Measurements from ENCODE around the gene SNX15. TPM values are rescaled to one million over a fixed set of nuclear protein-coding genes. Genes with fewer than 3 reads are reported as not detected.

Gene SNX15
- total and polyA plus RNA-seq, 2 donors (not counting 1 experiment from before 2014, with no cell fraction given): 26.0 to 28.5 TPM

DNA sequence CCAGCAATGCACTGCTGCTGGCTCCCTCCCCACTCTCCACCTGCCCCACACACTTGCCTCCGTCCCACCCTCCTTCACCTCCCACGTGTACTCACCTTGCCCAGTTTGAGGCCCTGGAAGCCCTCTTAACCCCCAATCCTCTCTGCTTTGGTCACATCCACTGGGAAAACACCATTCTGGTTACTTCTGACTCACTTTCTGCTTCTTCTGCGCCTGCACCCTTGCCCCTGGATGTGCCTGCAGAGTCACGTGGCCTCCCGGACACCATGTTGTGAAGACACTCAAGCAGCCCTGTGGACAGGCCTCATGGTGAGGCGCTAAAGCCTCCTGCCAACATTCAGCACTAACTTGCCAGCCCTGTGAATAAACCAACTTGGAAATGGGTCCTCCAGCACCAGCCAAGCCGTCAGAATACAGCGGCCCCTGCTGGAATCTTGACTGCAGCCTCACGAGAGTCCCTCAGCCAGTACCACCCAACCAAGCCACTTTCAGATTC, 33.7 kb downstream of the SNX15 start:
- Histone ChIP-seq H3K79me2 (ENCODE audit: control insufficient read depth, insufficient read depth, low read length) (no peaks in the 10 kb centered on the region), H3K27ac (ENCODE audit: low read length in 2 of 2) (no peak overlapping the region), H3K9me3 (ENCODE audit: control extremely low read depth in 1 of 3, control insufficient read depth in 2 of 3, insufficient read depth in 1 of 3, low read length in 2 of 3) (peaks cover 0 to 3% (median 0%) of the 10 kb centered on the region in 3 donors), H3K27me3 (replicated peaks in 1 of 4; ENCODE audit: control extremely low read depth in 1 of 4, control insufficient read depth in 3 of 4, insufficient read depth in 4 of 4, low read length in 3 of 4) (peaks cover 0 to 2% (median 0%) of the 10 kb centered on the region in 4 experiments), H3K9ac (ENCODE audit: low read length) (no peak overlapping the region), H3K4me2 (replicated peaks; ENCODE audit: low read depth, low read length, poor library complexity, severe bottlenecking) (no peak overlapping the region), H4K20me1 (ENCODE audit: control insufficient read depth, insufficient read depth, low read length, poor library complexity, severe bottlenecking) (no peaks in the 10 kb centered on the region), H2AFZ (ENCODE audit: insufficient read depth, low read depth, low read length, poor library complexity, severe bottlenecking) (no peak overlapping the region), H3K4me1 (ENCODE audit: control insufficient read depth in 2 of 2, insufficient read depth in 2 of 2, low read length in 2 of 2) (no peaks in the 10 kb centered on the region), H3K4me3 (ENCODE audit: control extremely low read depth in 1 of 5, extremely low read depth in 1 of 5, insufficient read depth in 1 of 5, low read depth in 2 of 5, low read length in 4 of 5) (no peak overlapping the region), H3K36me3 (replicated peaks in 1 of 2; ENCODE audit: control extremely low read depth in 1 of 2, control insufficient read depth in 1 of 2, extremely low read depth in 1 of 2, insufficient read depth in 2 of 2, low read length in 1 of 2) (no peaks in the 10 kb centered on the region)
- ChIA-PET CTCF (interaction anchor here (0.7 to 1.1 kb wide), 2 partner anchors 17 to 422 kb away, joined by 3 read pairs; no protein-coding TSS in a partner anchor), POLR2A (no interaction called here)
- ATAC-seq (ENCODE audit: low read depth): no peak
- WGBS (ENCODE audit: insufficient coverage): 91% methylated on average over 7 of the region's 9 CpGs
- Mint-ChIP-seq H3K4me1 (no peaks in the 10 kb centered on the region), H3K4me3 (no peak overlapping the region), H3K27ac (peak overlapping the region; percentile 32), H3K9me3 (ENCODE audit: insufficient read depth) (no peaks in the 10 kb centered on the region), H3K27me3 (no peaks in the 10 kb centered on the region)
- intact Hi-C loops (cut with micrococcal nuclease): no loop called here
- TF ChIP-seq EZH2 (IDR thresholded peaks at IDR 0.05; ENCODE audit: borderline replicate concordance, insufficient read depth, low read depth, low read length, poor library complexity, severe bottlenecking): no peak
- TF ChIP-seq, protein P1, sequence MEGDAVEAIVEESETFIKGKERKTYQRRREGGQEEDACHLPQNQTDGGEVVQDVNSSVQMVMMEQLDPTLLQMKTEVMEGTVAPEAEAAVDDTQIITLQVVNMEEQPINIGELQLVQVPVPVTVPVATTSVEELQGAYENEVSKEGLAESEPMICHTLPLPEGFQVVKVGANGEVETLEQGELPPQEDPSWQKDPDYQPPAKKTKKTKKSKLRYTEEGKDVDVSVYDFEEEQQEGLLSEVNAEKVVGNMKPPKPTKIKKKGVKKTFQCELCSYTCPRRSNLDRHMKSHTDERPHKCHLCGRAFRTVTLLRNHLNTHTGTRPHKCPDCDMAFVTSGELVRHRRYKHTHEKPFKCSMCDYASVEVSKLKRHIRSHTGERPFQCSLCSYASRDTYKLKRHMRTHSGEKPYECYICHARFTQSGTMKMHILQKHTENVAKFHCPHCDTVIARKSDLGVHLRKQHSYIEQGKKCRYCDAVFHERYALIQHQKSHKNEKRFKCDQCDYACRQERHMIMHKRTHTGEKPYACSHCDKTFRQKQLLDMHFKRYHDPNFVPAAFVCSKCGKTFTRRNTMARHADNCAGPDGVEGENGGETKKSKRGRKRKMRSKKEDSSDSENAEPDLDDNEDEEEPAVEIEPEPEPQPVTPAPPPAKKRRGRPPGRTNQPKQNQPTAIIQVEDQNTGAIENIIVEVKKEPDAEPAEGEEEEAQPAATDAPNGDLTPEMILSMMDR (IDR thresholded peaks at IDR 0.05): no peak
- DNase-seq: no peak

DNA sequence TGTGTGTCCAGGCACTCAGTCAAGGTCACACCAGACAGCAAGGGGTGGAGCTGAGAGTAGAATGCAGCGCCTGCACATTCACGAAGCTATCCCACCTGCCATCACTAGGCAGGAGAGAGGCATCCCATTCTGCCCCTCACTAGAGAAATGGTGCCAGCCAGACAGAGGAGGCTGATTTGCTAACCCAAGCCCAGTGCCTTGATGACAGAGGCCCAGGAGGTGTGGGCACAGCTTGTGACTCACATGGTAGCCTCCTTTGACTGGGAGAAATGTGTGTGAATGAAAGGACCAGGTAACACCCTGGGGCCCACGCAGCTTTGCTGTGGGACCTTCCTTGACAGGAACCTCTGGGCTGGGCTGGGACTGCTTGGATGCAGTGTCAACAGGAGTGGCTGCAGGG, 36.3 kb downstream of the SNX15 start:
- no peaks in the 10 kb centered on the region for H3K4me1 Mint-ChIP-seq
- H3K9me3 Mint-ChIP-seq (ENCODE audit: insufficient read depth): no peaks in the 10 kb centered on the region

More for the DNA sequence above, 36.3 kb downstream of the SNX15 start:
- intact Hi-C loops (cut with micrococcal nuclease): no loop called here
- no peaks in the 10 kb centered on the region for H4K20me1 ChIP-seq (ENCODE audit: control insufficient read depth, insufficient read depth, low read length, poor library complexity, severe bottlenecking)
- H3K27ac Mint-ChIP-seq: no peak overlapping the region
- no peaks in the 10 kb centered on the region for H3K27me3 ChIP-seq (replicated peaks in 1 of 4; ENCODE audit: control extremely low read depth in 1 of 4, control insufficient read depth in 3 of 4, insufficient read depth in 4 of 4, low read length in 3 of 4)
- no peak overlapping the region for H3K4me3 Mint-ChIP-seq
- H3K4me1 ChIP-seq (ENCODE audit: control insufficient read depth in 2 of 2, insufficient read depth in 2 of 2, low read length in 2 of 2): no peaks in the 10 kb centered on the region
- H2AFZ ChIP-seq (ENCODE audit: insufficient read depth, low read depth, low read length, poor library complexity, severe bottlenecking): no peak overlapping the region
- CTCF ChIA-PET: interaction anchor here (0.5 to 0.6 kb wide), 2 partner anchors 25 to 240 kb away, joined by 3 to 4 read pairs; no protein-coding TSS in a partner anchor
- ATAC-seq (ENCODE audit: low read depth) (no peak), DNase-seq (no peak)
- no peak for TF ChIP-seq EZH2 (IDR thresholded peaks at IDR 0.05; ENCODE audit: borderline replicate concordance, insufficient read depth, low read depth, low read length, poor library complexity, severe bottlenecking)
- H3K9ac ChIP-seq (ENCODE audit: low read length): no peak overlapping the region
- WGBS (ENCODE audit: insufficient coverage): 75% methylated on average over 1 of the region's 3 CpGs
- no peaks in the 10 kb centered on the region for H3K27me3 Mint-ChIP-seq
- POLR2A ChIA-PET: no interaction called here
- H3K9me3 ChIP-seq (ENCODE audit: control extremely low read depth in 1 of 3, control insufficient read depth in 2 of 3, insufficient read depth in 1 of 3, low read length in 2 of 3): peaks cover 0 to 3% (median 0%) of the 10 kb centered on the region in 3 donors
- H3K36me3 ChIP-seq (replicated peaks in 1 of 2; ENCODE audit: control extremely low read depth in 1 of 2, control insufficient read depth in 1 of 2, extremely low read depth in 1 of 2, insufficient read depth in 2 of 2, low read length in 1 of 2): no peaks in the 10 kb centered on the region
- H3K79me2 ChIP-seq (ENCODE audit: control insufficient read depth, insufficient read depth, low read length): no peaks in the 10 kb centered on the region
- H3K4me2 ChIP-seq (replicated peaks; ENCODE audit: low read depth, low read length, poor library complexity, severe bottlenecking): no peak overlapping the region
- no peak overlapping the region for H3K27ac ChIP-seq (ENCODE audit: low read length in 2 of 2)
- no peak overlapping the region for H3K4me3 ChIP-seq (ENCODE audit: control extremely low read depth in 1 of 5, extremely low read depth in 1 of 5, insufficient read depth in 1 of 5, low read depth in 2 of 5, low read length in 4 of 5)

Data from B cell (primary cell).